K562 (cell line): Measurements from ENCODE around the gene SPTBN5.

Experiments used
- CEBPG ChIP-seq, 3 experiments: fragments of 200-800 bp in 1 of 3; sonication (Bioruptor generic) in 1 of 3; sonication (generic) in 1 of 3; formaldehyde crosslinking in 1 of 3; IDR thresholded peaks in 2 of 3; conservative IDR thresholded peaks in 1 of 3; 2 replicates each; pipeline versions ENCODE4 v1.6.1 to v1.8.0; 2016 to 2022; ENCODE audit warnings: missing compliant biosample characterization in 2 of 3, missing genetic modification characterization in 2 of 3, mild to moderate bottlenecking in 1 of 3, missing genetic modification reagents in 1 of 3
- CTCF ChIP-seq, 3 experiments: IDR thresholded peaks in 2 of 3; conservative IDR thresholded peaks in 1 of 3; 2 replicates each; pipeline ENCODE4 v1.5.1; 2011 to 2012; ENCODE audit warnings: low read length in 3 of 3, mild to moderate bottlenecking in 3 of 3, control low read depth in 2 of 3, improper control_type of control experiment in 1 of 3, inconsistent platforms in 1 of 3, low read depth in 1 of 3, mixed read lengths in 1 of 3, moderate library complexity in 1 of 3; ENCODE audit not compliant: insufficient read depth in 2 of 3
- E2F4 ChIP-seq: sonication (generic); formaldehyde crosslinking; IDR thresholded peaks from 2 replicates; pipeline ENCODE4 v1.8.0; 2022; ENCODE audit warnings: mild to moderate bottlenecking, low read depth, missing genetic modification reagents
- FOXO4 ChIP-seq: fragments of 450-650 bp; formaldehyde crosslinking; IDR thresholded peaks from 2 replicates; pipeline ENCODE4 v1.4.0; 2020; ENCODE audit warnings: mild to moderate bottlenecking, moderate library complexity
- JUND ChIP-seq, 2 experiments: IDR thresholded peaks; 2 replicates in 1 of 2; 3 replicates in 1 of 2; pipeline ENCODE4 v1.6.1; 2011; ENCODE audit warnings: borderline replicate concordance in 2 of 2, low read depth in 2 of 2, low read length in 2 of 2, improper control_type of control experiment in 1 of 2, missing biosample characterization in 1 of 2, missing genetic modification characterization in 1 of 2, missing genetic modification reagents in 1 of 2
- KDM5B ChIP-seq: fragments of 200-600 bp; sonication (generic); IDR thresholded peaks from 2 replicates; pipeline ENCODE4 v1.6.1; 2012; ENCODE audit warnings: low read depth, mild to moderate bottlenecking, moderate library complexity, low read length, control low read depth, inconsistent platforms; ENCODE audit not compliant: insufficient replicate concordance
- MTA2 ChIP-seq: fragments of 450-650 bp; IDR thresholded peaks from 2 replicates; pipeline ENCODE4 v1.6.1; 2016; ENCODE audit warnings: low read depth
- SMARCB1 ChIP-seq: IDR thresholded peaks from 2 replicates; pipeline ENCODE4 v1.6.1; 2011; ENCODE audit warnings: improper control_type of control experiment, low read depth; ENCODE audit not compliant: insufficient read length
- SMC3 ChIP-seq: conservative IDR thresholded peaks from 2 replicates; pipeline ENCODE4 v1.6.1; 2011; ENCODE audit warnings: low read depth, low read length, improper control_type of control experiment; ENCODE audit not compliant: insufficient read depth
- TRIM24 ChIP-seq, 2 experiments: fragments of 450-650 bp; IDR thresholded peaks; 2 replicates each; pipeline ENCODE4 v1.6.1; 2016
- ZNF41 ChIP-seq: fragments of 250-450 bp; sonication (Bioruptor Pico); conservative IDR thresholded peaks from 2 replicates; pipeline ENCODE4 v1.4.0; 2020; ENCODE audit warnings: mild to moderate bottlenecking
- ZNF431 ChIP-seq: sonication (generic); formaldehyde crosslinking; IDR thresholded peaks from 2 replicates; pipeline ENCODE4 v1.8.0; 2022; ENCODE audit warnings: mild to moderate bottlenecking, missing genetic modification reagents
- TF ChIP-seq, protein P1 (sequence below): fragments of 250-450 bp; sonication (Bioruptor Pico); IDR thresholded peaks from 2 replicates; pipeline ENCODE4 v1.5.0; 2021

GRCh38 chr15:41871175-41871905 lies 22.5 kb downstream of the SPTBN5 start:
- TF ChIP-seq SMC3 (no peak), ZNF431 (no peak), SMARCB1 (no peak), MTA2 (no peak), CEBPG (CRISPR knock-in tag; IDR thresholded peaks at IDR 0.05) (no peak), CEBPG (tag; conservative IDR thresholded peaks at IDR 0.05 in 1 of 2, IDR thresholded peaks at IDR 0.05 in 1 of 2) (no peak), E2F4 (CRISPR knock-in tag) (no peak), ZNF41 (CRISPR knock-in tag) (no peak), CTCF (IDR thresholded peaks at IDR 0.05 in 2 of 3, conservative IDR thresholded peaks at IDR 0.05 in 1 of 3; ENCODE audit: insufficient read depth in 2 of 3, low read depth in 1 of 3, low read length in 3 of 3) (no peak), JUND (IDR thresholded peaks at IDR 0.05; ENCODE audit: borderline replicate concordance, low read depth, low read length) (no peak), JUND (tag; IDR thresholded peaks at IDR 0.05; ENCODE audit: borderline replicate concordance, low read depth, low read length) (no peak), FOXO4 (no peak), KDM5B (no peak), TRIM24 (IDR thresholded peaks at IDR 0.05) (no peak)
- TF ChIP-seq, protein P1, sequence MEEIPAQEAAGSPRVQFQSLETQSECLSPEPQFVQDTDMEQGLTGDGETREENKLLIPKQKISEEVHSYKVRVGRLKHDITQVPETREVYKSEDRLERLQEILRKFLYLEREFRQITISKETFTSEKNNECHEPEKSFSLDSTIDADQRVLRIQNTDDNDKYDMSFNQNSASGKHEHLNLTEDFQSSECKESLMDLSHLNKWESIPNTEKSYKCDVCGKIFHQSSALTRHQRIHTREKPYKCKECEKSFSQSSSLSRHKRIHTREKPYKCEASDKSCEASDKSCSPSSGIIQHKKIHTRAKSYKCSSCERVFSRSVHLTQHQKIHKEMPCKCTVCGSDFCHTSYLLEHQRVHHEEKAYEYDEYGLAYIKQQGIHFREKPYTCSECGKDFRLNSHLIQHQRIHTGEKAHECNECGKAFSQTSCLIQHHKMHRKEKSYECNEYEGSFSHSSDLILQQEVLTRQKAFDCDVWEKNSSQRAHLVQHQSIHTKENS (CRISPR knock-in tag) = no peak
